A673 (cell line): Measurements from ENCODE around the gene GSTM3.

Source experiments
- EZH2 ChIP-seq: fragments of 200-600 bp; sonication (generic); IDR thresholded peaks from 2 replicates; pipeline ENCODE4 v1.6.1; 2017; ENCODE audit warnings: borderline replicate concordance, low read depth, mild to moderate bottlenecking, mixed read lengths, antibody characterized with exemption, low read length; ENCODE audit not compliant: poor library complexity, severe bottlenecking
- TF ChIP-seq, protein P1 (sequence below): fragments of 300-800, 200-600 bp; sonication (generic); conservative IDR thresholded peaks from 2 replicates; pipeline ENCODE4 v1.5.1; 2017; ENCODE audit warnings: low read depth, mild to moderate bottlenecking, antibody characterized with exemption, low read length, moderate library complexity, mixed read lengths

DNA sequence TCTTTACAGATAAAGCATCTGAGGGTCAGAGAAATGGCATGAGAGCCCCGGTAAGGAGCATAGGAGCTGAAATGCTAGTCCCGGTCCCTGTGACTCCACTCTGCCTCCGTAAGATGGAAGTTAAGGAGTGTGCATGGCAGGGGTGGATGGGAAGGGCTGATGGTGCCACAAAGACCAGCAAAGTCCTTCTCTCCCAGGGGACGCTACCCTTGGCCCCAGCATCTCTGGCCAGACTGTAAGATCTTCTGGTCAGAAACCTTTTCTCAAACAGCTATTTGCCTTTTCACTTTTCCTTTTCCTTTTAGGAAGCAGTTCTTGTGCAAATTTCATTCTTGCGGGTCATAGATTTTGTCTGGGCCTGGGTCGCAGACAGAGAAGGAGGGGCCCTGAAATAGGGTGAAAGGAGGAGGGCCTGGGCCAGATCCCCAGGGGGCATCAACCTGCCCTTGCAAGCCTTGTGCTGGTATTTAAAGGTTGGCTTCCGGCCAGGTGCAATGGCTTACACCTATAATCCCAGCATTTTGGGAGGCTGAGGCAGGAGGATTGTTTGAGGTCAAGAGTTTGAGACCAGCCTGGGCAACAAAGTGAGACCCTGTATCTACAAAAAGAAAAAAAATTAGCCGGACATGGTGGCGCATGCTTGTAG is 37.3 kb upstream of the GSTM3 start:
- TF ChIP-seq, protein P1, sequence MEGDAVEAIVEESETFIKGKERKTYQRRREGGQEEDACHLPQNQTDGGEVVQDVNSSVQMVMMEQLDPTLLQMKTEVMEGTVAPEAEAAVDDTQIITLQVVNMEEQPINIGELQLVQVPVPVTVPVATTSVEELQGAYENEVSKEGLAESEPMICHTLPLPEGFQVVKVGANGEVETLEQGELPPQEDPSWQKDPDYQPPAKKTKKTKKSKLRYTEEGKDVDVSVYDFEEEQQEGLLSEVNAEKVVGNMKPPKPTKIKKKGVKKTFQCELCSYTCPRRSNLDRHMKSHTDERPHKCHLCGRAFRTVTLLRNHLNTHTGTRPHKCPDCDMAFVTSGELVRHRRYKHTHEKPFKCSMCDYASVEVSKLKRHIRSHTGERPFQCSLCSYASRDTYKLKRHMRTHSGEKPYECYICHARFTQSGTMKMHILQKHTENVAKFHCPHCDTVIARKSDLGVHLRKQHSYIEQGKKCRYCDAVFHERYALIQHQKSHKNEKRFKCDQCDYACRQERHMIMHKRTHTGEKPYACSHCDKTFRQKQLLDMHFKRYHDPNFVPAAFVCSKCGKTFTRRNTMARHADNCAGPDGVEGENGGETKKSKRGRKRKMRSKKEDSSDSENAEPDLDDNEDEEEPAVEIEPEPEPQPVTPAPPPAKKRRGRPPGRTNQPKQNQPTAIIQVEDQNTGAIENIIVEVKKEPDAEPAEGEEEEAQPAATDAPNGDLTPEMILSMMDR = no peak
- TF ChIP-seq EZH2 = no peak
